IPS-20b (cell line): Measurements from ENCODE around the gene SREBF2.

ENCODE experiments used
- H3K27ac ChIP-seq: one replicate; pipeline ENCODE4 v1.5.1; 2013; ENCODE audit warnings: low read length
- H3K27me3 ChIP-seq: 2 replicates; pipeline ENCODE4 v1.6.1; 2013; ENCODE audit warnings: mild to moderate bottlenecking, low read length, inconsistent platforms; ENCODE audit not compliant: insufficient read depth
- H3K36me3 ChIP-seq: 2 replicates; pipeline ENCODE4 v1.6.1; 2013; ENCODE audit warnings: low read depth, mild to moderate bottlenecking, inconsistent platforms, low read length, moderate library complexity; ENCODE audit not compliant: insufficient read depth
- H3K4me1 ChIP-seq: 2 replicates; pipeline ENCODE4 v1.6.1; 2013; ENCODE audit warnings: mild to moderate bottlenecking, control low read depth, inconsistent platforms, low read length, moderate library complexity; ENCODE audit not compliant: insufficient read depth
- H3K4me3 ChIP-seq: 2 replicates; pipeline ENCODE4 v1.5.1; 2013; ENCODE audit warnings: mild to moderate bottlenecking, low read length, inconsistent platforms
- H3K9ac ChIP-seq: 2 replicates; pipeline ENCODE4 v1.6.1; 2013; ENCODE audit warnings: low read depth, mild to moderate bottlenecking, inconsistent platforms, low read length, moderate library complexity
- H3K9me3 ChIP-seq: 2 replicates; pipeline ENCODE4 v1.6.1; 2013; ENCODE audit warnings: mild to moderate bottlenecking, low read depth, low read length, inconsistent platforms; ENCODE audit not compliant: insufficient read depth

SREBF2 gene

GRCh38 chr22:41891407-41891806 lies 58.5 kb downstream of the SREBF2 start:
- Histone ChIP-seq H3K27me3 (no peaks in the 10 kb centered on the region), H3K4me1 (no peaks in the 10 kb centered on the region), H3K9me3 (no peaks in the 10 kb centered on the region), H3K9ac (no peak overlapping the region), H3K27ac (no peak overlapping the region), H3K36me3 (peaks cover 90% of the 10 kb centered on the region), H3K4me3 (no peak overlapping the region)

GRCh38 chr22:41892721-41893120 lies 59.8 kb downstream of the SREBF2 start:
- Histone ChIP-seq H3K27ac (no peak overlapping the region), H3K4me1 (no peaks in the 10 kb centered on the region), H3K9me3 (no peaks in the 10 kb centered on the region), H3K36me3 (peaks cover 90% of the 10 kb centered on the region), H3K9ac (no peak overlapping the region), H3K4me3 (no peak overlapping the region), H3K27me3 (no peaks in the 10 kb centered on the region)

GRCh38 chr22:41893591-41894375 lies 60.9 kb downstream of the SREBF2 start:
- Histone ChIP-seq H3K36me3 (peaks cover 89% of the 10 kb centered on the region), H3K4me3 (no peak overlapping the region), H3K27me3 (no peaks in the 10 kb centered on the region), H3K9me3 (no peaks in the 10 kb centered on the region), H3K27ac (no peak overlapping the region), H3K9ac (no peak overlapping the region), H3K4me1 (no peaks in the 10 kb centered on the region)

- Histone ChIP-seq H3K27me3 (no peaks in the 10 kb centered on the region), H3K27ac (no peak overlapping the region), H3K4me1 (no peaks in the 10 kb centered on the region), H3K9me3 (no peaks in the 10 kb centered on the region), H3K4me3 (no peak overlapping the region), H3K9ac (no peak overlapping the region), H3K36me3 (peaks cover 91% of the 10 kb centered on the region)
Observed at GRCh38 chr22:41898645-41899044, 65.7 kb downstream of the SREBF2 start.

GRCh38 chr22:41899110-41899509 lies 66.2 kb downstream of the SREBF2 start:
- H3K36me3 ChIP-seq, result peaks cover 91% of the 10 kb centered on the region
- no peak overlapping the region for H3K4me3 ChIP-seq

GRCh38 chr22:41899992-41900651 lies 67.2 kb downstream of the SREBF2 start:
- Histone ChIP-seq H3K4me3 (no peak overlapping the region), H3K36me3 (peaks cover 91% of the 10 kb centered on the region), H3K27ac (no peak overlapping the region), H3K4me1 (no peaks in the 10 kb centered on the region), H3K27me3 (no peaks in the 10 kb centered on the region), H3K9ac (no peak overlapping the region), H3K9me3 (no peaks in the 10 kb centered on the region)

More at GRCh38 chr22:41899110-41899509, 66.2 kb downstream of the SREBF2 start:
- no peaks in the 10 kb centered on the region for H3K4me1 ChIP-seq
- no peak overlapping the region for H3K9ac ChIP-seq
- H3K27ac ChIP-seq, result no peak overlapping the region
- H3K9me3 ChIP-seq, result no peaks in the 10 kb centered on the region
- no peaks in the 10 kb centered on the region for H3K27me3 ChIP-seq

- no peak overlapping the region for H3K4me3 ChIP-seq
- no peak overlapping the region for H3K27ac ChIP-seq
- no peaks in the 10 kb centered on the region for H3K27me3 ChIP-seq
- H3K36me3 ChIP-seq, result peaks cover 94% of the 10 kb centered on the region
- no peaks in the 10 kb centered on the region for H3K9me3 ChIP-seq
- H3K9ac ChIP-seq, result no peak overlapping the region
- H3K4me1 ChIP-seq, result no peaks in the 10 kb centered on the region
Observed at GRCh38 chr22:41900652-41901312, 67.9 kb downstream of the SREBF2 start.

- Histone ChIP-seq H3K27ac (no peak overlapping the region), H3K9ac (no peak overlapping the region), H3K27me3 (no peaks in the 10 kb centered on the region), H3K36me3 (peaks cover 90% of the 10 kb centered on the region), H3K4me1 (no peaks in the 10 kb centered on the region), H3K4me3 (no peak overlapping the region), H3K9me3 (no peaks in the 10 kb centered on the region)
Observed at GRCh38 chr22:41902016-41902415, 69.1 kb downstream of the SREBF2 start.

GRCh38 chr22:41902932-41903421 lies 70.1 kb downstream of the SREBF2 start:
- Histone ChIP-seq H3K36me3 (peaks cover 88% of the 10 kb centered on the region), H3K27ac (no peak overlapping the region), H3K27me3 (peaks cover 5% of the 10 kb centered on the region; the same call in 1 of the 2 replicates), H3K4me1 (0 out of 2 replicates have a peak, but pooled peaks cover 3% of the 10 kb centered on the region), H3K9ac (no peak overlapping the region), H3K9me3 (no peaks in the 10 kb centered on the region), H3K4me3 (no peak overlapping the region)

GRCh38 chr22:41904450-41905410 lies 71.8 kb downstream of the SREBF2 start:
- no peak overlapping the region for H3K9ac ChIP-seq
- H3K4me3 ChIP-seq, result no peak overlapping the region
- H3K27me3 ChIP-seq, result peaks cover 23% of the 10 kb centered on the region
- H3K27ac ChIP-seq, result no peak overlapping the region
- H3K4me1 ChIP-seq, result peaks cover 3% of the 10 kb centered on the region; the same call in 1 of the 2 replicates
- H3K9me3 ChIP-seq, result no peaks in the 10 kb centered on the region
- peaks cover 71% of the 10 kb centered on the region for H3K36me3 ChIP-seq
